Posterior cingulate gyrus (tissue), 11 donors: ENCODE results near the gene EPS8L2.

Experiments used
- DNase-seq, 10 donors: peaks; one replicate each; pipeline versions ENCODE4 v3.0.0 to v3.0.0-alpha.2; 2020 to 2021; ENCODE audit warnings: mixed read lengths in 3 of 10
- intact Hi-C: fragments of 100-400 bp; cut with DNase I; formaldehyde crosslinking; loops from one replicate; pipeline ENCODE4 v1.15.1; 2023

Gene EPS8L2

DNA sequence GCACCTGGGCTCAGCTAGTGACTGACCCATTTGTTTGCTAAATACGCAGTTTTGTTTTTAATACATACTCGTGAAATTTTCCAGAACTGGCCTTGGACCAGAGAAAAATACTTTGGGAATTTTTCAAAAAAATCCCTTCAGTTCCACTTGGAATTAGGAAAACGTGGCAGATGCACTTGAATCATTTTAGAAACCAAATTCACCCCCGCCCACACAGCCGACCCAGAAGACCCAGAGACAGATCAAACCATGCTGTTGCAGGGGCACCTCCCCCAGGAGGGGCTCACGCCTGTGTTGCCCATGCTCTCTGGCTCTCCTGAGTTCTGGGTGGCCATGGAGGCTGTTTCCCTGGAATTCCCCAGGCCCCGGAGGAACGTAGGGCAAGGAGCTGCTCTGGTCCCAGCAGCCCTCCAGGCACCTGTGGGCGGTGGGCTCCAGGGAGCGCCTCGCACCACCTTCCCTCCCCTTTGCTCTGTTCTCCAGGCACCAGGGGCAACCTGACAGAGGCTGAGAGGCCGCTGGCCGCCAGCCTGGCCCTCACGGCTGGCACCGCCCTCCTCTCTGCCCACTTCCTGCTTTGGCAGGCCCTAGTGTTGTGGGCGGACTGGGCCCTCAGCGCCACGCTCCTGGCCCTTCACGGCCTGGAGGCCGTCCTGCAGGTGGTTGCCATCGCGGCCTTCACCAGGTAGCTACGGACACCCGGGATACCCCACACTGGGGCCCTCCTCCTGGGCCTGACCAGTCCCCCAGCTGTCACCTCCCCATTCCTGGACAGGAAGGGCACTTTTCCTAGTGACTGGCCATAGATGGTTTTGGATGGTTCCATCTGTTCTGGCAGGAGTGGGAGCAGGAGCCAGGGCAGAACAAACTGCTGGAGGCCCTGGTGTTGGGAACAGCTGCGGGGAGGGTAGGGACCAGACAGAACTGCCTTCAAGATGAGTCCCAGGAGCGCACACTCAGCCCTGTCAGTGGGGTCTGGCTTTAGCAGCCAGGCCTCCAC, 3.3 kb upstream of the EPS8L2 start:
- intact Hi-C loops, result no loop called here
- peak in 3 of 10 donors; percentile 79 to 90 (median 85) for DNase-seq

DNA sequence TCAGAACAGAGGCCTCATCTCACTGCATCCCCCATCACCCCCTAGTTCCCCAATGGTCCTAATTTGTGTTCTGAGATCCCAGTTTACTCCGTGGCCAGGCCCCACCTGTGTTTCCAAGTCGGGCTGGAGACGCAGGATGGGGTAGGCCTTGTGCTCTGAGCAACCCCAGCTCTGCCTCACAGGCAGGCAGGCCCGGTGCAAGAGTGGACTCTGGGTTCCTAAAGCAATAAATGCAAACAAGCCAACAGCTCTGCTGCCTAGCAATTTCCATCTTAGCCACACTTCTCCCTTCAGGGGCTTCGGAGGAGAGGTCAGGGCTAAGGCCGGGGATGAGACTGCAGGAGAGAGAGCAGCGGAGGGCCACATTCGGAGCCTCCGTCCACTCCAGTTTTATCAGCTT, 2.5 kb upstream of the EPS8L2 start:
- DNase-seq, result peak in 1 of 10 donors; percentile 48
- intact Hi-C loops, result no loop called here

DNA sequence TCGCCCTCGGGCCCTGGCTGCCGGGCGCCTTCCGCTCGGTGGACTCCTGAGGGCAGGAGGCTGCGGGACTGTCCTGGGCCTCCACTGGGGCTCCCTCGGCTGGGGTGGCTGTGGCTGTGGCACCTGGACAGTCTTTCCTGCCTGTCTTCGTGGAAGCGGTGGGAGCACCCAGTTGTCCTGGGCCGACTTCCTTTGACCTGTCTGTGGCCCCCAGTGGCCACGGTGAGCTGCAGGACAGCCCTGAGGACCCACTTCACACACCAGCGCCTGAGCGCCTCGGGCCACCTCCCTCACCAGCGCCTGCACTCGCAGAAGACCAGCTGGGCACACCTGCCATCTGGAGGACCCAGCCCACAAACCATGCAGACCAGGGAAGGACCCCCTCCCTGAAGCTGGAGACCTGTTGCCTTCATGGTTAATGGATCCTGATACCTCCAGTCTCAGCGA, 1.8 kb upstream of the EPS8L2 start:
- intact Hi-C loops, result no loop called here
- peak in 3 of 10 donors; percentile 61 to 82 (median 77) for DNase-seq

DNA sequence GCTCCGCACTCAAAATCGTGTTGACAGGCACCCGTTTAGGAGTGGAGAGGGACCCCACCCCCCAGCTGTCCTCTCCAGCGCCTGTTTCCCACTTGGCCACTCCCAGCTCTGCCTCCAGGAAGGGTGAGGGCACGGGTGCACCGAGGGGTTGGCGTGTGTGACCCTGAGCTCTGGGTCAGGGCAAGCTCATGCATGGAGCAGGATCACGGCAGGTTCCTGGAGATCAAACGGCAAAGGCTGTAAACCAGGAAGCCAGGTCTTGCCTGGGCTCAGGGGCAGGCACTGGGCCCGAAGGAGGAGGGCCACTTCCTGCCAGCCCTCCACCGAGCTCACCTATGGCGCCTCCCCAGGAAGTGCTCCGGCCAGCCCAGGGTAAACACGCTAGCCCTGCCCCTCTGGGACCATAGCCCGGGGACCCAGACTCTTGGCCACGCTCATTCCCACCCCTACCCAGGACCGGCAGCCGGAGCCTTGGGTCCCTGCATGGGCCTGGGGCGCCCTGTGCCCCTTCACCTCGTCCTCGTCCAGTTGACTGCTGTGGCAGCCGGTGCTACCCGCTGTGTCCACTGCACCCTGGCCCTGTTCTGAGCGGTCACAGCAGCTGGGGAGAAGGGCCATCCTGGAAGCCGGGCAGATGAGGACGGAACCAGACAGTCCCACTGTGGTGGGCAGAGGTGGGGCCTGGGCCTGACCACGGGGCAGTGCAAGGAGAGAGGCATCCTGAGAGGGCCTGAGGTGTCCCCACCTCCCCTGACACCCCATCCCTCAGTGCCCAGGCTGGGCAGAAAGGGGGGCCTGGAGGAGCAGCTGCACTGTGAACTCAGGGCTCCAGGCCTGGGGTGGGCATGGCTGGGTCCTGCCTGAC, 1.0 kb upstream of the EPS8L2 start:
- peak in 3 of 10 donors; percentile 66 to 87 (median 70) for DNase-seq
- intact Hi-C loops, result no loop called here

DNA sequence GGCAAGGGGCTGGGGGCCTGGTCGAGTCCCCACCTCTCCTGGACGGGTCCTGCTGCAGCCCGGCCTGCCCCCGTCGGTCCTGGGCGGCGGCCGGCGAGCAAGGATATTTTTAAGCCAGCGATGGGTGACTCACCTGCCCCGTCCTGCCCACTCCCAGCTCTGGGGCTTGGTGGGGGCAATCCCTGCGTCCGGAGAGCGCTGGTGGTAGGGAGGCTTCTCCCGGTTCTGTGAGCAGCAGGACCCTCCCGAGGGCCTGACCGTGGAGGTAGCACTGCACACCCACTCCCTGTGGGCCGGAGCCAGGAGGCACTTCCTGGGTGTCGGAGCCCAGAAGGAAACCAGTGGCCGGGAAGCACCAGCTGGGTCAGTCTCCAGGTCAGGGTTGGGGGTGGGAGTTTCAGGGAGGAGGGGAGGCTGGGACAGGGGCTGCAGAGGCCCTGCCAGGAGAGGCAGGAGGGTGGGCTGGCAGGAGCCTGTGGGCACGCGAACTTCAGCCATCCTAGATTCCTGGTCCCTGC, 467 bp downstream of the EPS8L2 start:
- intact Hi-C loops, result no loop called here
- DNase-seq, result peak in 2 of 10 donors; percentile 67 to 80

DNA sequence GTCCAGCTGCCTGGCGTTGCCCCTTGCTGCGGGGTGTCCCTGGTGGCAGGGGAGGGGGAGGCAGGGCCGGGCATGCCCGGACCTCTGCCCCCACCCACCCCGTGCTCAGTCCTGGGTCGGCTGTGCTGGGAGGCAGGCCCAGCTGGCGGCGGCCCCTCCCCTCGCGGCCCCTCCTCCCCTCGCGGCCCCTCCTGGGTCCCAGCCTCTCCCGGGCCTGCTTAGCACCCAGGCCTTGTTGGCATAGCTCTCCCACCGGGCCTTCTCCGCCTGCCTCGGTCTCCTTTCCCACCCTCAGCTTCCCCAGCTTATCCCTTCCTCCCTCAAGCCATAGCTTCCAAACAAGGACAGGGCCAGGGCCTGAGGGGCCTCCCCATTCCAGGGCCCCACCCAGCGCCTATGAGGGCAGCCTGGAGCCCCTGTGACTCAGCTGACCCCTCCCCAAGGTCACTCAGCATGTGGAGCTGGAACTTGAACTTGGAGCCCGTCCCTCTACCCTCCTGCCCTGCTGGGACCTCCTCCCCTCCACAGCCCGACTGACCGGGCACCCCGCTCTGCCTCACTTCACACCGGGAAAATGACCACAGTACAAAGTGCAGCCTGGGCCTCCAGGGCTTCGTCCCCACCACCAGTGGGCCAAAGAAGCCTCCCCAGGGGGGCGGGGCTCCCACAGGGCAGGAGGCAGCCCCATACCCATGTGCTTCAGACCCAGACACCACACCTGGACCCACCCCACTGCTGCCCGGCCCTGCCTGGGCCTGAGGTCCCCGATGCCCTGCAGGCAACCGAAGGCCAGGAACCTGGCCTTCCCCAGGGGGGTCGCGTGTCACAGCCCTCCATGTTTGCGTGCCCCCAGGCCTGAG, 1.2 kb downstream of the EPS8L2 start:
- DNase-seq, result peak in 2 of 10 donors; percentile 64 to 81
- intact Hi-C loops, result no loop called here

DNA sequence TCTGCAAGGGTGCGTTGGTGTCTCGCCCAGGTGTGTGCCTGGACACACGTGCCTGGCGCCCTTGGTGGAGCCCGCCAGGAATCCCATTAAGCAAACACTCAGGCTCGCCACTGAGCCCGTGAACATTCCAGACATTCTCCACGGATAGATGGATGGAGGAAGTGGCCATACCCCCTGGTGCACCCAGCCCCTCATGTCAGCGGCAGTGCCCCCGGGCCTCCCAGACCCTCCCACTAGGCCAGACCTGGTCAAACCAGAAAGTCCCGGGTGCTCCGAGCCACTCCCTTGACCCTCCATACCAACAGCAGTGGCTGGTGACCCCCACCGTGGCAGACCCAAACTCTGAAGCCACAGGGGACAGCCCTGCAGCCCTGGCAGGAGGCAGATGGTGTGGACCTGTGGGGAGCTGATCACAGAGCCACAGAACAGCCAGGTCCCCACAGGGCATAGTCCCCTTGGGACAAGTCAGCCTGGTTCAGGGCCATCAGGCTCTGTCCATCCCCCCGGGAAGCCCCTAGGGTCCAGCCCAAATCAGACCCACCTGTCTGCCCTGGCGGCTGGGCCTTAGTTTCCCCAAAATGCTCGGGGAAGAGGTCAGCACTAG, 1.9 kb downstream of the EPS8L2 start:
- intact Hi-C loops, result no loop called here
- peak in 1 of 10 donors; percentile 49 for DNase-seq

DNA sequence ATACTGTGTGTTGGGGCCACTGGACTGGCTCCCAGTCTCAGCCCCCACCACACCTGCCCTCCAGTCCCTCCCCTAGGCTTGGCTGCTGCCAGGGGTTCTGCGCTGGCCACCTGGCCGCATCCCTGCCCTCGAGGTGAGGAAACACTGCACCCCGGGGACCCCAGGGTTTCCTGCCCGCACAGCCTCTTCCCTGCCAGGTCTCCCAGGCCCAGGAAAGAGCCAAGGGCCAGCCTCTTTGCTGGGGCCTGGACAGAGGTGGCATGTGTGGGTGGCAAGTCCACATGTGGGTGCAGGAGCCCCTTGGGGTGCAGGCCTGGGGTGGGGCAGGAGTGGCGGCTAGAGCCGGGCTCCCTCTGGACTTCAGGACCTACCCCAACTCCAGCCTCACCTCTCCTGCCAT, 2.5 kb downstream of the EPS8L2 start:
- peak in 1 of 10 donors; percentile 60 for DNase-seq
- intact Hi-C loops, result no loop called here

DNA sequence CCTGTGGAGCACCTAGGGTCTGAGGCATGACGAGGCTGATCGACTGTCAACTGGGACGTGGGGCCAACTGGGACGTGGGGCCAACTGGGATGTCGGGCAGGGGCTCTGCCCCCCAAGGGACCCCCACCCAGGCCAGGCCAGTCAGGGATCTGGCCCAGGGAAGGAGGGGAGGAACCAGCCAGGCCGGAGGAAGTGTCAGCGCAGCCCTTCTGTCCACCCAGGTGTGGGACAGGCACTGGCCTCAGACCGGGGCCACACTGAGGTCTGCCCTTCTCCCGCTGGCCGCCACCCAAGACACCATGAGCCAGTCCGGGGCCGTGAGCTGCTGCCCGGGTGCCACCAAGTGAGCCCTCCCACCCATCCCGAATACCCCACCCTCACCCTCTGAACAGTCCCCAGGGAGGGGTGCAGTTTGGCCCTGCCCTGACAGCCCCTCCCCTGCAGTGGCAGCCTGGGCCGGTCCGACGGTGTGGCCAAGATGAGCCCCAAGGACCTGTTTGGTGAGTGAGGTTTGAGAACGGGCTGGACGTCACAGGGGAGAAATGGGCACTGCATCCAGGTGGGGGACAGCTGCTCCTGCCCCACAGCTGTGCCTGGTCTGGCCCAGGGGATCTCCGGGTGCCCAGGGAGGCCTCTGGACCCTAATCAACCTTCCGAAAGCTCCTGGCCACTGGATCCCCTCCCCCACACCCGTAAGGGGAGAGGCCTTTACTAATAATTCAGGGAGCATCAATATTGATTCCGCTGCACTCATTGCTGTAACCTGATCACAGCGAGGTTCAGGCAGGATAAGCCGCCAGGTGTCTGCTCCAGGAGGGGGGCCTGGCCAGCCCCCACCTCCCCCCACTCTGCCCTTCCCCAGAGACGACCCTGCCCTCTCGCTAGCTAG, 3.3 kb downstream of the EPS8L2 start:
- intact Hi-C loops, result no loop called here
- DNase-seq, result peak in 2 of 10 donors; percentile 52 to 76

DNA sequence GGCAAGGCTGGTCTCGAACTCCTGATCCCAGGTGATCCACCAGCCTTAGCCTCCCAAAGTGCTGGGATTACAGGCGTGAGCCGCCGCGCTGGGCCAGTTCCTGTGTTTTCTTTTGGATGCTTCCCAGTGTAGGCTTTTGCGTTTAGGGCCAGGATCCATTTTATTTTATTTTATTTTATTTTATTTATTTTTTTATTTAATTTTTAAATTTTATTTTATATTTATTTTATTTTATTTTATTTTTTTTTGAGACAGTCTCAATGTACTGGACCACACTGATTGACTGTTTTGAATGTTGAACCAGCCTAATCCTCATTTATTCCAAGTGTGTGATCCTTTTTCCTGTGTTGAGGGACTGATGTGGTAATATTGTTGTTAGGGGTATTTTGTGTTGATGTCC, 8.4 kb downstream of the EPS8L2 start:
- DNase-seq, result peak in 1 of 10 donors; percentile 64
- intact Hi-C loops, result no loop called here

DNA sequence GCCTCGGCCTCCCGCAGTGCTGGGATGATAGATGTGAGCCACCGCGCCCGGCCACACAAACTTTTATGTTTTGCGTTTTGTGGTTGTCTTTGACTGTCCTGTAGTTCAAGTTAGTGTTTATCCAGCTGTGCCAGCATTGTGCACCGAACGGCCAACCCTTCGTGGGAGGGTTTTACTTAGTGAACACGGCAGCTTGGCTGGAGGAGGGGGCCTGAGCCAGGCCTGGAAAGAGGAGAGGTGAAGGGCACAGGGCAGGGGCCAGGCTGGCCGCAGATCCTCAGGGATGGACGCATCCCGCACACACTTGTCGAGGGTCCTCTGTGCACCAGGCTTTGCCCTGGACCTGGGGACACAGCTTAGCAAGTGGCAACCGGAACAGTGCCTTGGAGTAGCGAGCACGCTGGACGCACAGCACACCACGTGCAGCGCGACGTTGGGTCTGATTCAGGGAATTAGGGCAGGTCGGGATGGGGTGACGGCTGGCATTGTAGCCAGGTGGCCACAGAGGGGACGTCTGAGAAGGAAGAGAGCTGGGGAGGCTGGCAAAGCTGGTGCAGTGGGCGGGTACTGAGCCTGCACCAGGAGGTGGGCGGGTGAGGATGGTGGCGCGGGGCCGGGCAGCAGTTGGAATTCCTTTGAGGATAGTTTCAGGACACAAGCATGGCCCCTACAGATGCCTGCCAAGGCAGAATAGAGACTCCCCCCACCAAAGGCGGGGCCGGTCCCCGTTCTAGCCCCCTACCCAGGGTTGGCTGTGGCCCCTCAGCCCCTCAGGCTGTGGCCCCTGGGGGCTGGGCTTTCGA, 13.4 kb downstream of the EPS8L2 start:
- DNase-seq, result peak in 3 of 10 donors; percentile 71 to 80 (median 72)
- intact Hi-C loops, result loop anchor here (5.0 kb wide), 1 partner anchor 162 kb away; no protein-coding TSS in a partner anchor

DNA sequence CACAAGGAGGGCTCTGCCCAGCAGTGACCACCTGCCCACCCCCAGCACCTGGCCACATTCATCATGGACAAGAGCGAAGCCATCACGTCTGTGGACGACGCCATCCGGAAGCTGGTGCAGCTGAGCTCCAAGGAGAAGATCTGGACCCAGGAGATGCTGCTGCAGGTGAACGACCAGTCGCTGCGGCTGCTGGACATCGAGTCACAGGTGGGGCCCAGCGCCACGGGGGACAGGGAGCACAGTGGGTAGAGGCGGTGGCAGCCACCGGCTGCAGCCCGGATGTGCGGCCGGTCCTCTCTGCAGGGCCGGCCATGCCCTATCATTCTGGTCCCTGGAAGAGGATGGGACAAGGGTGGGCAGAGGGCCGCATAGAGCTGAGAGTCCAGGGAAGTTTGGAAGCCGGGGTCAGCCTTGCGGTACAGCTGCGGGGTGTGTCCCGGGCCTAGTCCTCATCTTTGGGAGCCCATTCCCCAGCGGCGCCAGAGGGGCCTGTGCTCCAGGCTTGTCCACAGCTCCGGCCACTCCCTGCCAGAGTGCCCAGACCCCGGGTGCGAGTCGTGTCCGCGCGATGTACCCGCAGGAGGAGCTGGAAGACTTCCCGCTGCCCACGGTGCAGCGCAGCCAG, 14.1 kb downstream of the EPS8L2 start:
- intact Hi-C loops, result loop anchor here (5.0 kb wide), 1 partner anchor 163 kb away; no protein-coding TSS in a partner anchor
- DNase-seq, result peak in 1 of 10 donors; percentile 66

DNA sequence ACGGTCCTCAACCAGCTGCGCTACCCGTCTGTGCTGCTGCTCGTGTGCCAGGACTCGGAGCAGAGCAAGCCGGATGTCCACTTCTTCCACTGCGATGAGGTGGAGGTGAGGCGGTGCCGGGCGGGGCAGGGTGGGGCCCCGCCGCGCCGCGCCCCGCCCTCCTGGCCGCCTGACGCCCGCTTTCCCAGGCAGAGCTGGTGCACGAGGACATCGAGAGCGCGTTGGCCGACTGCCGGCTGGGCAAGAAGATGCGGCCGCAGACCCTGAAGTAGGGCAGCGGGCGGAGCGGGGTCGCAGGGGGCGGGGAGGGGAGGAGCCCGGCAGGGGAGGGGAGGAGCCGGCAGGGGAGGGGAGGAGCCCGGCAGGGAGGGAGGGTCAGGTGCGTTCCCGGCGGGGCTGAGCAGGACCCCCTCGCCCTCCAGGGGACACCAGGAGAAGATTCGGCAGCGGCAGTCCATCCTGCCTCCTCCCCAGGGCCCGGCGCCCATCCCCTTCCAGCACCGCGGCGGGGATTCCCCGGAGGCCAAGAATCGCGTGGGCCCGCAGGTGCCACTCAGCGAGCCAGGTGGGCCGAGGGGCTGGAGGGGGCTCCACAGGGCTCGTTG, 14.7 kb downstream of the EPS8L2 start:
- intact Hi-C loops, result loop anchor here (5.0 kb wide), 1 partner anchor 163 kb away; no protein-coding TSS in a partner anchor
- peak in 1 of 10 donors; percentile 72 for DNase-seq

DNA sequence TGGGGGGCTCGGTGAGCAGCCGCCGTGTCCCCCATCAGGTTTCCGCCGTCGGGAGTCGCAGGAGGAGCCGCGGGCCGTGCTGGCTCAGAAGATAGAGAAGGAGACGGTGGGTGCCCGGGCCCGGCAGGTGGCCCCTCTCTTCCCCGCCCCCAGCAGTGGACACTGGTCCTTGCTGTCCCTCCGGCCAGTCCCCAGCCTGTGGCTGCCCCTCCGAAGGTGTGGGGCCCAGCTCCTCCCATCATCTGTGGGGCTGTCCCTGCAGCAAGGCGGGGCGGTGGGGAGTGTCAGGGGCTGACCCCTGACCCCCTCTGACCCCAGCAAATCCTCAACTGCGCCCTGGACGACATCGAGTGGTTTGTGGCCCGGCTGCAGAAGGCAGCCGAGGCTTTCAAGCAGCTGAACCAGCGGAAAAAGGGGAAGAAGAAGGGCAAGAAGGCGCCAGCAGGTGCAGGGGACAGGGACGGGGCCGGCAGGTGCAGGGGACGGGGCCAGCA, 15.3 kb downstream of the EPS8L2 start:
- intact Hi-C loops, result loop anchor here (5.0 kb wide), 1 partner anchor 164 kb away; no protein-coding TSS in a partner anchor
- peak in 1 of 10 donors; percentile 62 for DNase-seq

DNA sequence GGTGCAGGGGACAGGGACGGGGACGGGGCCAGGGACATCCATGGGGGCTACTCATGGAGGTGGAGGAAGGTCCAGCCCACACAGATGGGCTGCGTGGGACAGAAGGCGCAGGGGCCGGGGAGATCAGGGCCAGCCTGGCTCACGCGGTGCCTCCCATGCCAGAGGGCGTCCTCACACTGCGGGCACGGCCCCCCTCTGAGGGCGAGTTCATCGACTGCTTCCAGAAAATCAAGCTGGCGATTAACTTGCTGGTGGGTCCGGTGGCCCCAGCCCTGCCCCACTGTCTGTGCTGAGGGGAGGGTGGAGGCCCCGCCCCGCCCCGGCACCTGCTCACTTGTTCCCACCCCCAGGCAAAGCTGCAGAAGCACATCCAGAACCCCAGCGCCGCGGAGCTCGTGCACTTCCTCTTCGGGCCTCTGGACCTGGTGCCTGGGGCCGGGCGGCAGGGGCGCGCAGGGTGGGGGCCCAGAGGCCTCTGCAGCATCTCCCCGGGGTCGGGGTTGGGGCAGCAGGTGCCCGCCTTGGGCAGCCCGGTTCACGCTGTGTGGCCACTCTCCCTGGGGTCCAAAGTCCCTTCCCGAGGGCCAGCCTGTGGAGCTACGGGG, 15.8 kb downstream of the EPS8L2 start:
- DNase-seq, result peak in 3 of 10 donors; percentile 73 to 82 (median 78)
- intact Hi-C loops, result loop anchor here (5.0 kb wide), 1 partner anchor 165 kb away; no protein-coding TSS in a partner anchor
